ENCODE measurements around the gene GIMAP1.

GIMAP1 gene

GRCh38 chr7:150748376-150748775, 32.0 kb downstream of the GIMAP1 start:
- no peak for DNase-seq (ENCODE audit: low read depth)

GRCh38 chr7:150751702-150752101, 35.3 kb downstream of the GIMAP1 start:
- no peak for DNase-seq (ENCODE audit: low read depth)

GRCh38 chr7:150753239-150753638, 36.8 kb downstream of the GIMAP1 start:
- DNase-seq (ENCODE audit: low read depth), result no peak

GRCh38 chr7:150753826-150754603, 37.6 kb downstream of the GIMAP1 start:
- DNase-seq (ENCODE audit: low read depth), result no peak

- no peak for DNase-seq (ENCODE audit: low read depth)
Measured at GRCh38 chr7:150754951-150755350, 38.5 kb downstream of the GIMAP1 start.

- DNase-seq (ENCODE audit: low read depth), result no peak
Measured at GRCh38 chr7:150755473-150756099, 39.2 kb downstream of the GIMAP1 start.

- no peak for DNase-seq (ENCODE audit: low read depth)
Measured at GRCh38 chr7:150756166-150756565, 39.8 kb downstream of the GIMAP1 start.

- DNase-seq (ENCODE audit: low read depth), result no peak
Measured at GRCh38 chr7:150756858-150757257, 40.4 kb downstream of the GIMAP1 start.

GRCh38 chr7:150759479-150759878, 43.1 kb downstream of the GIMAP1 start:
- DNase-seq (ENCODE audit: low read depth), result no peak

- no peak for DNase-seq (ENCODE audit: low read depth)
Measured at GRCh38 chr7:150766334-150766709, 49.9 kb downstream of the GIMAP1 start.

- no peak for DNase-seq (ENCODE audit: low read depth)
Measured at GRCh38 chr7:150769768-150770167, 53.4 kb downstream of the GIMAP1 start.
